H1 (cell line): ENCODE data around the gene SLC41A2. TPM values are rescaled to one million over a fixed set of nuclear protein-coding genes. Genes with fewer than 3 reads are reported as not detected.

ENCODE experiments used
- CTCF ChIA-PET: fragments of 300-600 bp; sonication (Branson Sonifier 250); formaldehyde crosslinking; loops from one replicate; lab custom pipeline; 2021; ENCODE audit not compliant: partially characterized antibody; lab: Charles Lee
- POLR2A ChIA-PET: fragments of 300-600 bp; sonication (Branson Sonifier 250); formaldehyde crosslinking; loops from one replicate; lab custom pipeline; 2021; ENCODE audit warnings: inconsistent platforms; ENCODE audit not compliant: partially characterized antibody; lab: Charles Lee
- DNase-seq, 2 experiments: peaks; one replicate each; pipeline versions ENCODE4 v3.0.0 to v3.0.0-alpha.2; 2010 to 2022; ENCODE audit warnings: low spot score in 2 of 2, low read depth in 1 of 2, mixed read lengths in 1 of 2
- FAIRE-seq: peaks from 2 replicates; lab custom pipeline; 2011; peaks lifted over from hg19 to GRCh38; lab: Jason Lieb, UNC
- H2AFZ ChIP-seq: 2 replicates; pipeline ENCODE4 v1.8.1; 2012; ENCODE audit warnings: low read length, inconsistent platforms
- H2AK5ac ChIP-seq: 2 replicates; pipeline ENCODE4 v1.6.1; 2013; ENCODE audit warnings: low read depth, low read length
- H2BK120ac ChIP-seq: replicated peaks from 2 replicates; pipeline ENCODE3; 2013; ENCODE audit warnings: low read depth, low read length, inconsistent platforms
- H2BK12ac ChIP-seq: 2 replicates; pipeline ENCODE4 v1.6.1; 2013; ENCODE audit warnings: low read depth, low read length
- H2BK15ac ChIP-seq: 2 replicates; pipeline ENCODE4 v1.6.1; 2013; ENCODE audit warnings: low read length
- H2BK20ac ChIP-seq: 2 replicates; pipeline ENCODE4 v1.6.1; 2013; ENCODE audit warnings: low read length
- H2BK5ac ChIP-seq: 2 replicates; pipeline ENCODE4 v1.6.1; 2013; ENCODE audit warnings: low read depth, low read length
- H3K14ac ChIP-seq: 2 replicates; pipeline ENCODE4 v1.6.1; 2013; ENCODE audit warnings: inconsistent platforms; ENCODE audit not compliant: insufficient read length
- H3K18ac ChIP-seq: 2 replicates; pipeline ENCODE4 v1.6.1; 2013; ENCODE audit warnings: low read length; ENCODE audit errors: extremely low read depth
- H3K23ac ChIP-seq: 2 replicates; pipeline ENCODE4 v1.6.1; 2013; ENCODE audit warnings: inconsistent platforms; ENCODE audit not compliant: insufficient read length
- H3K23me2 ChIP-seq: 2 replicates; pipeline ENCODE4 v1.6.1; 2013; ENCODE audit warnings: low read depth, low read length
- H3K27ac ChIP-seq: 2 replicates; pipeline ENCODE4 v1.6.1; 2011; ENCODE audit warnings: low read depth, low read length, inconsistent platforms
- H3K27me3 ChIP-seq, 4 experiments: replicated peaks in 1 of 4; 1 replicate in 1 of 4; 2 replicates in 3 of 4; pipeline versions ENCODE4 v1.6.1 to v1.8.1; 2011 to 2013; ENCODE audit warnings: low read length in 3 of 4, mild to moderate bottlenecking in 3 of 4, inconsistent platforms in 2 of 4, mixed read lengths in 2 of 4, moderate library complexity in 1 of 4; ENCODE audit not compliant: control insufficient read depth in 3 of 4, insufficient read depth in 3 of 4; ENCODE audit errors: extremely low read depth in 1 of 4
- H3K36me3 ChIP-seq, 4 experiments: 2 replicates each; pipeline versions ENCODE4 v1.6.1 to v1.8.1; 2011 to 2013; ENCODE audit warnings: mild to moderate bottlenecking in 4 of 4, low read length in 3 of 4, moderate library complexity in 2 of 4, control low read depth in 1 of 4, inconsistent platforms in 1 of 4; ENCODE audit not compliant: insufficient read depth in 4 of 4, control insufficient read depth in 2 of 4
- H3K4ac ChIP-seq: replicated peaks from 2 replicates; pipeline ENCODE3; 2013; ENCODE audit warnings: low read length, low read depth, mixed read lengths, inconsistent platforms; ENCODE audit not compliant: insufficient read length
- H3K4me1 ChIP-seq, 4 experiments: replicated peaks in 1 of 4; 1 replicate in 1 of 4; 2 replicates in 3 of 4; pipeline versions ENCODE4 v1.6.1 to v1.8.1; 2011 to 2013; ENCODE audit warnings: low read length in 3 of 4, inconsistent platforms in 2 of 4, mixed read lengths in 1 of 4; ENCODE audit not compliant: insufficient read depth in 4 of 4, control insufficient read depth in 3 of 4
- H3K4me2 ChIP-seq, 2 experiments: 2 replicates each; pipeline versions ENCODE4 v1.6.1 to v1.8.1; 2011 to 2013; ENCODE audit warnings: low read depth in 2 of 2, low read length in 2 of 2, control low read depth in 1 of 2, inconsistent platforms in 1 of 2, mild to moderate bottlenecking in 1 of 2; ENCODE audit not compliant: insufficient read depth in 1 of 2
- H3K4me3 ChIP-seq, 4 experiments: fragments of 200-600, 300-600 bp in 1 of 4; sonication (generic), shearing (Covaris generic), sonication (Bioruptor Twin) in 1 of 4; 2 replicates each; pipeline versions ENCODE4 v1.5.1 to v1.8.1; 2011 to 2016; ENCODE audit warnings: low read length in 4 of 4, low read depth in 3 of 4, control low read depth in 2 of 4, inconsistent platforms in 2 of 4, mild to moderate bottlenecking in 2 of 4, mixed read lengths in 1 of 4, moderate library complexity in 1 of 4; ENCODE audit not compliant: insufficient read depth in 2 of 4; ENCODE audit errors: extremely low read depth in 1 of 4
- H3K56ac ChIP-seq: replicated peaks from 2 replicates; pipeline ENCODE3; 2013; ENCODE audit warnings: low read depth, mild to moderate bottlenecking, mixed read lengths, low read length, inconsistent platforms; ENCODE audit not compliant: insufficient read length
- H3K79me1 ChIP-seq: 2 replicates; pipeline ENCODE4 v1.6.1; 2013; ENCODE audit warnings: low read depth, low read length, control low read depth
- H3K79me2 ChIP-seq, 2 experiments: 2 replicates each; pipeline versions ENCODE4 v1.6.1 to v1.8.1; 2012 to 2013; ENCODE audit warnings: low read length in 2 of 2, mild to moderate bottlenecking in 2 of 2, inconsistent platforms in 1 of 2; ENCODE audit not compliant: insufficient read depth in 2 of 2, control insufficient read depth in 1 of 2
- H3K9ac ChIP-seq, 4 experiments: replicated peaks in 1 of 4; 1 replicate in 1 of 4; 2 replicates in 3 of 4; pipeline versions ENCODE4 v1.6.1 to v1.8.1; 2011 to 2013; ENCODE audit warnings: low read depth in 3 of 4, low read length in 3 of 4, control low read depth in 2 of 4, mild to moderate bottlenecking in 2 of 4, moderate library complexity in 2 of 4, inconsistent platforms in 1 of 4; ENCODE audit errors: extremely low read depth in 1 of 4
- H3K9me3 ChIP-seq, 2 experiments: 2 replicates each; pipeline versions ENCODE4 v1.6.1 to v1.8.1; 2012 to 2013; ENCODE audit warnings: mild to moderate bottlenecking in 2 of 2, moderate library complexity in 2 of 2, control low read depth in 1 of 2, inconsistent platforms in 1 of 2, low read depth in 1 of 2, low read length in 1 of 2, mixed read lengths in 1 of 2; ENCODE audit not compliant: insufficient read depth in 2 of 2
- H4K20me1 ChIP-seq, 2 experiments: replicated peaks in 1 of 2; 2 replicates each; pipeline versions ENCODE3 to v1.8.1; 2011 to 2013; ENCODE audit warnings: inconsistent platforms in 2 of 2, low read length in 2 of 2, mild to moderate bottlenecking in 1 of 2; ENCODE audit not compliant: insufficient read depth in 2 of 2, control insufficient read depth in 1 of 2
- H4K5ac ChIP-seq: 2 replicates; pipeline ENCODE4 v1.6.1; 2013; ENCODE audit warnings: low read length, low read depth, mixed read lengths, inconsistent platforms; ENCODE audit not compliant: insufficient read length
- H4K8ac ChIP-seq: 2 replicates; pipeline ENCODE4 v1.8.0; 2013; ENCODE audit warnings: mild to moderate bottlenecking, moderate library complexity, low read length, inconsistent platforms; ENCODE audit not compliant: insufficient read depth; ENCODE audit errors: extremely low read depth
- H4K91ac ChIP-seq: replicated peaks from 2 replicates; pipeline ENCODE3; 2013; ENCODE audit warnings: low read length, mixed read lengths, inconsistent platforms; ENCODE audit not compliant: insufficient read length
- ATF3 ChIP-seq: IDR thresholded peaks from 2 replicates; pipeline ENCODE4 v1.6.1; 2011; ENCODE audit warnings: low read depth, mild to moderate bottlenecking, low read length; ENCODE audit not compliant: insufficient read depth
- CEBPB ChIP-seq: IDR thresholded peaks from 2 replicates; pipeline ENCODE4 v1.6.1; 2012; ENCODE audit warnings: low read depth, low read length
- CHD1 ChIP-seq: IDR thresholded peaks from 2 replicates; pipeline ENCODE4 v1.6.1; 2012; ENCODE audit warnings: low read depth, low read length, improper control_type of control experiment
- GABPA ChIP-seq: IDR thresholded peaks from 2 replicates; pipeline ENCODE4 v1.6.1; 2011; ENCODE audit warnings: mild to moderate bottlenecking, low read length, moderate library complexity, borderline replicate concordance; ENCODE audit not compliant: insufficient read depth
- KDM1A ChIP-seq: fragments of 200-600, 300-600 bp; sonication (generic); IDR thresholded peaks from 2 replicates; pipeline ENCODE4 v1.7.1; 2016; ENCODE audit warnings: mild to moderate bottlenecking, low read length, borderline replicate concordance
- KDM5A ChIP-seq: fragments of 200-600 bp; IDR thresholded peaks from 2 replicates; pipeline ENCODE4 v1.7.1; 2012; ENCODE audit warnings: mild to moderate bottlenecking, low read length, inconsistent platforms, mixed read lengths
- POLR2AphosphoS5 ChIP-seq: IDR thresholded peaks from 2 replicates; pipeline ENCODE4 v1.6.1; 2011; ENCODE audit warnings: low read depth, low read length
- RNF2 ChIP-seq: fragments of 200-900, 300-1000 bp; sonication (generic); IDR thresholded peaks from 2 replicates; pipeline ENCODE4 v1.7.1; 2016; ENCODE audit warnings: borderline replicate concordance, low read depth, mild to moderate bottlenecking, antibody characterized with exemption, low read length; ENCODE audit not compliant: poor library complexity, severe bottlenecking; ENCODE audit errors: missing control alignments
- TAF1 ChIP-seq: IDR thresholded peaks from 2 replicates; pipeline ENCODE4 v1.6.1; 2011; ENCODE audit warnings: mild to moderate bottlenecking, low read depth, low read length
- TCF12 ChIP-seq: IDR thresholded peaks from 2 replicates; pipeline ENCODE4 v1.6.1; 2011; ENCODE audit warnings: low read depth, mild to moderate bottlenecking, low read length
- ZNF274 ChIP-seq: IDR thresholded peaks from 2 replicates; pipeline ENCODE4 v1.7.0; 2012; ENCODE audit warnings: low read length, borderline replicate concordance; ENCODE audit errors: extremely low read depth
- WGBS, 2 experiments: shearing (Covaris generic) in 1 of 2; methylation state at CpG; one replicate each; pipeline versions ENCODE4 v1.1.6 to v1.1.7; 2013 to 2015; ENCODE audit warnings: low lambda C conversion rate in 2 of 2, mixed read lengths in 2 of 2, inconsistent platforms in 1 of 2, low coverage in 1 of 2, missing lambda C conversion rate in 1 of 2; ENCODE audit not compliant: insufficient replicate concordance in 2 of 2, insufficient coverage in 1 of 2, insufficient read length in 1 of 2; ENCODE audit errors: extremely low coverage in 1 of 2, missing lambda C conversion rate in 1 of 2; 5-methylcytosine and 5-hydroxymethylcytosine counted together
- polyA plus RNA-seq, 7 experiments: library from polyadenylated mRNA; depleted of rRNA in 3 of 7; stranded (reverse) in 5 of 7; unstranded in 2 of 7; fragments of >200 nt in 5 of 7; fragments of 200-250 nt in 2 of 7; gene quantifications; 1 replicate in 5 of 7; 2 replicates in 1 of 7; 4 replicates in 1 of 7; pipeline versions ENCODE4 v1.2.1 to v1.2.3, GENCODE V29; 2011 to 2013; ENCODE audit warnings: missing spikeins in 2 of 7, mixed read lengths in 2 of 7
- total RNA-seq: library from RNA; stranded (reverse); fragmentation: NEBNext Ultra II Directional; extraction: Animal tissue kit (Norgen Biotek cat#: 25700); gene quantifications from 2 replicates; pipeline ENCODE4 v1.2.1, GENCODE V29; 2021

SLC41A2 gene
- total and polyA plus RNA-seq, 2 of the 8 experiments (the other 6 are each of a cell fraction or from before 2014, with no cell fraction given) = 0.79 to 3.0 TPM

GRCh38 chr12:104939089-104939488 is 19.0 kb downstream of the SLC41A2 start:
- Histone ChIP-seq H3K56ac (no peak overlapping the region), H2BK120ac (no peak overlapping the region), H2BK5ac (no peak overlapping the region), H2AFZ (no peak overlapping the region), H3K79me2 (no peaks in the 10 kb centered on the region), H4K5ac (no peak overlapping the region), H3K14ac (no peak overlapping the region), H3K9ac (no peak overlapping the region), H2AK5ac (no peak overlapping the region), H4K91ac (no peak overlapping the region), H3K23ac (no peak overlapping the region), H3K27me3 (no peaks in the 10 kb centered on the region), H3K23me2 (no peaks in the 10 kb centered on the region), H3K4me1 (no peaks in the 10 kb centered on the region), H3K27ac (no peak overlapping the region), H3K79me1 (no peaks in the 10 kb centered on the region), H3K4me2 (no peak overlapping the region), H3K4me3 (no peak overlapping the region), H3K9me3 (peaks cover 0 to 3% of the 10 kb centered on the region in 2 experiments; a peak in 1 of 4 replicates), H3K36me3 (no peaks in the 10 kb centered on the region), H4K8ac (no peak overlapping the region), H4K20me1 (no peaks in the 10 kb centered on the region), H2BK12ac (no peak overlapping the region), H2BK20ac (no peak overlapping the region), H2BK15ac (no peak overlapping the region), H3K4ac (no peak overlapping the region), H3K18ac (no peak overlapping the region)
- ChIA-PET POLR2A (no interaction called here), CTCF (no interaction called here)
- DNase-seq (no peak), FAIRE-seq (no peak)
- no peak for TF ChIP-seq CHD1
- TF ChIP-seq TAF1 = no peak
- TF ChIP-seq KDM5A = no peak
- no peak for TF ChIP-seq ZNF274
- TF ChIP-seq KDM1A = no peak
- no peak for TF ChIP-seq RNF2
- TF ChIP-seq ATF3 = no peak
- no peak for TF ChIP-seq CEBPB
- no peak for TF ChIP-seq TCF12
- TF ChIP-seq GABPA = no peak
- TF ChIP-seq POLR2AphosphoS5 = no peak
- 85% methylated on average over 2 of the region's 2 CpGs; no CpG with 5 or more reads in 1 of the 2 experiments for WGBS, 2 experiments
